Placental epithelial cell (primary cell): ENCODE data around the gene ZMYND8. TPM values are rescaled to one million over a fixed set of nuclear protein-coding genes. Genes with fewer than 3 reads are reported as not detected.

Experiments
- small RNA-seq: library from RNA; depleted of rRNA; stranded (forward); fragments of <200 nt; gene quantifications from one replicate; pipeline ENCODE3, GENCODE V24; 2012
- total RNA-seq: library from RNA; depleted of rRNA; stranded (reverse); fragments of >200 nt; gene quantifications from 2 replicates; pipeline ENCODE4 v1.2.3, GENCODE V29; 2012

Gene ZMYND8
- total RNA-seq = 32.6 and 45.5 TPM in 2 replicates

DNA sequence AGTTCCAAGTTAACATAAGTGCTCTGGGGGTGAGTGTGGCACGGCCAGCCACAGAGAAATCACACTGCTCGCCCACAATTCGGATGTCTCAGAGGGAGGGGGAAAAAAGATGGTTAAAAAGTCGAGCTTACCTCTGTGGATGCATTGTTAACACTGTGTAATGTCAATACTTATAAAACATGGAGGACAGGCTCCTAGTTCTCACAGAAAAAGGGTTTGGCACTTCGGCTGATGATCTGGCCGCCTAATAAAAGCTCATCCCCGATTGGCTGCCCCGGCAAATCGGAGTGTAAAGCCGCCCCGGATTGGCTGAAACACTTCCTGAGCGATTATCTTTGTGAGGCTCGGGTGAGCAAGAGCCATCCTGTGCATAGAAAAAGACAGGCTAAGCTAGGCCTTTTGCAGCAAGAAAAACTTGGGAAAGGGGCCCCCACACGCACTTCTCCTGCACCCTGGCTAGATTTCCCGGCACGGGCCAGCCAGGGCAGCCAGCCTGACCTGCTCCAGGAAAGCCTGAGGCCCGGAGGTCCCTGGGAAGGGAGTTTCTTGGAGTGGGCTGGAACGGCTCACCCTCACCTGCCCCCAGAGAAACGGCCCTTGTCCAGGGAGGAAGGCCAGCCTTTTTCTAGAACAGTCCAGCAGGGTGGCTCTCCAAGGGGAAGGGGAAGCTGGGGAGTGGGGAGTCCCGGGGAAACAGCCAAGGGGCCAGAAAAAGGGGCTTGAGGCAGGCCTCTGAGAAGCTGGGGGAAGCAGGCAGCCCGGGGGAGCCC, at the start of gene ZMYND8:
TSS of gene ZMYND8 (minus strand) at position 174 of the 770 bp plus-strand sequence. CDS start at position 145, 29 bp downstream.

Small RNA genes lying within 50 kb of the gene (small RNA-seq; reads per million reads assigned to genes)
- gene MIR3616 = not detected

Other genes starting within 250 kb of the ZMYND8 start
- 37.3 and 51.2 TPM in 2 replicates for gene NCOA3, start 145.2 kb upstream of the ZMYND8 start, total RNA-seq